Activated naive CD8-positive, alpha-beta T cell treated with anti-CD3 and anti-CD28 coated beads, Interleukin-2, amount 10 ng/mL, durations not matched to agents 7 days and 5 days (primary cell): ENCODE measurements around the gene SLC16A10. TPM values are rescaled to one million over a fixed set of nuclear protein-coding genes. Genes with fewer than 3 reads are reported as not detected.

Experiments
- ATAC-seq: fragments of 150-1000 bp; cut with Tn5 transposase; one replicate; pipeline ENCODE4 v1.10.0; 2021; ENCODE audit warnings: low read depth, moderate library complexity
- POLR2A ChIA-PET: fragments of 350-600 bp; sonication (Branson Sonifier 250); formaldehyde crosslinking; loops from one replicate; lab custom pipeline; 2021; ENCODE audit warnings: antibody characterized with exemption; lab: Charles Lee
- DNase-seq: peaks from one replicate; pipeline ENCODE4 v3.0.0; 2021
- H3K27ac Mint-ChIP-seq: one replicate; pipeline ENCODE4 v1.8.0; 2022; ENCODE audit warnings: mild to moderate bottlenecking, mixed read lengths
- H3K27me3 Mint-ChIP-seq: one replicate; pipeline ENCODE4 v1.8.0; 2022; ENCODE audit warnings: mild to moderate bottlenecking, moderate library complexity, mixed read lengths
- H3K36me3 Mint-ChIP-seq: one replicate; pipeline ENCODE4 v1.8.0; 2021; ENCODE audit warnings: mild to moderate bottlenecking, mixed read lengths
- H3K4me1 Mint-ChIP-seq: one replicate; pipeline ENCODE4 v1.8.0; 2021; ENCODE audit warnings: mixed read lengths
- H3K4me3 Mint-ChIP-seq: one replicate; pipeline ENCODE4 v1.8.0; 2022; ENCODE audit warnings: mild to moderate bottlenecking, moderate library complexity, mixed read lengths
- H3K9me3 Mint-ChIP-seq: one replicate; pipeline ENCODE4 v1.8.0; 2021; ENCODE audit warnings: mixed read lengths
- total RNA-seq, 2 experiments: library from RNA; stranded (reverse); gene quantifications; one replicate each; pipeline ENCODE4 v1.2.3, GENCODE V29; 2021

The SLC16A10 gene
- total RNA-seq, 2 experiments from 2014 or later = 6.8 to 7.1 TPM

DNA sequence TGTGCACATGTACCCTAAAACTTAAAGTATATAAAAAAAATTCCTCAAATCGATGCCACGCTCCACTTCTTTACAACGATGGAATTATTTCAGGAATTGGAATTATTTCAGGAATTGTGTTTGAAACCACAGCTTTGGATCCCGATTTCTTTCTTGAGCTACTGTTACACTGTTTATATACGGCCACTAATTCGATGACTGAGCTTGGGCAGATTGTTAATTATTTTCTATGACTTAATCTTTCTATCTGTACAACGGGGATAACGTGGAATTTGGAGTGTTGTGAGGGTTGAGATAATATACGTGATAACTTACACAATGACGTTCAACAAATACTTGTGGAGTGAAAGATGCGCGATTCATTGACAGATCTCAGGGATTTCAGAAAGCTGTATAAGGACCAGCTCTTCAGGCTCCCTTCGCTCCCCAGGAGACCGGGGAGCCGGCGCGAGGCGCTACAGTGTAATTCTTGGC, 171.3 kb downstream of the SLC16A10 start:
- Mint-ChIP-seq H3K27me3 (peaks cover 22% of the 10 kb centered on the region), H3K27ac (peak overlapping the region; percentile 88), H3K9me3 (no peaks in the 10 kb centered on the region), H3K4me1 (peaks cover 25% of the 10 kb centered on the region), H3K36me3 (peaks cover under 1% of the 10 kb centered on the region), H3K4me3 (peak overlapping the region; percentile 62)
- no peak for DNase-seq
- no peak for ATAC-seq
- POLR2A ChIA-PET = interaction anchor here (0.7 to 2.4 kb wide), 19 partner anchors 11 to 829 kb away, joined by 3 to 50 read pairs (median 5); partner anchors contain the start of genes AMD1, FAM229B, FYN and REV3L

DNA sequence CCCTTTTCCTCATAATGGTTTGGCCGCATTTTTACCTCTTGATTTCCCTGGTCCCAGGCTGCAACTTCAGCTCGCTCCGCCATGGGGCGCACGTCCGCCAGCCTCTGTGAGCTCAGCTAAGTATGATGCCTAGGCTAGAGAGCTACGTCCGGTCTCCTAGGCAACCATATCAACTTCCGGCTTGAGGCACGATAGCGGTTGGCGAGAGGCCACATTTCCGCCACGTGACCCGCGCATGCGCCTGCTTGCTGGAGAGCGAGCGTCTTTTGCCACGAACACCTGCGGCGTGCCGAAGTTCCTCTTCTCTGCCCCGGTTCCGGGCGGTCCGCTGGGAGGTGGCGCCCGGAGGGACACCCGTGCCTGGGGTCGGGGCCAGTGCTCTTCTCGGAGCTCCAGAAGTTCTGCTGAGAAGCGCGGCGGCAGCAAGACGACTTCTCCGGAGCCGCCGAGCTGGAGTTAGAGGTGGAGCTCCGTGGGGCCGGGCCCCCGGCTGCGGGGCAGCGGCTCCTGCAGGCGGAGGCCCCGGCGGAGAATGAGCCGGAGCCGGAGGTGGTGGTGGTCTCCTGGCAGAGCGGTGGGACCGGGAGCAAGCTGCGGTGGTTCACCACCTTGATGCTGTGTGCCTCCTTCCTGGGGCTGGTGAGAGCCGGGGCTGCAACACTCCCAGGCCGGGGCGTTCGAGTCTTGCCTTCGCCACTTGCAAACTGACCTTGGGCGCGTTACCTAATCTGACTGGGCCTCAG, 172.0 kb downstream of the SLC16A10 start:
- DNase-seq (peak; percentile 98), ATAC-seq (peak; percentile 95)
- Mint-ChIP-seq H3K27ac (peak overlapping the region; percentile 88), H3K4me3 (peak overlapping the region; percentile 62), H3K4me1 (peaks cover 28% of the 10 kb centered on the region), H3K9me3 (no peaks in the 10 kb centered on the region), H3K36me3 (peaks cover 6% of the 10 kb centered on the region), H3K27me3 (peaks cover 17% of the 10 kb centered on the region)
- POLR2A ChIA-PET = interaction anchor here (0.6 to 2.4 kb wide), 22 partner anchors 11 to 1822 kb away, joined by 3 to 50 read pairs (median 5); partner anchors contain the start of genes AMD1, FAM229B, FYN and REV3L

DNA sequence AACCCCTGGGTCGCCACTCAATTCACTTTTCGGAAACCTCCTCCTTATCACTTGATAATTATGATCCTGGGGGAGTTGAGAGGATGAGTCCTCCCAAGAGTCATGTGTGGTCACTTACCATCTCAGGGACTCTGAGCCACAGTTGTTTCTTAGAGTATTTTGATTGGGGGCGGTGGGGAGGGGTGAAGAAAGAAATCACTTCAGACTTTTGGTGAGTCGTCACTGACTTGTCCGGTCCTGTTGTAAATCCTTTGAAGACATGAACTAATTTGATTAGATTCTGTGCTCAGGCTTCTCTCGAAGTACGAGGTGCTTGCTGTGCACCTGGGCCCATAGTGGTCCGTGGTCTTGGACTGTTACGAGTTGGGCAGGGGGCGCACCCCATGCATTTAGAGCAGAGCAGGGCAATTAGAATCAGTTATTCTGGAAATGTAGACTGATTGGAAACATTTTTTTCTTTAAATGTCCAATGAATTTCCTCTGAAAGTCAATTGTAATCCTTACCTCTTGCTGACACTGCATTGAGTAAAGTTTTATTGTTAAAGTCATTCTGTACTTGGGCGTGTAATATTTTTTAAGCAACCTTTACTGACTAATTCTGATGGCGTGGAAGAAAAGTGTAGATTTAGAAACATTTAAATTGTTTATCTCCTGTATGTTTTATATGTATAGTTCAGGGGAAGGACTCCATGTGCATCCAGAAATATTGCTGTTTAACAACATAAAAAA, 173.4 kb downstream of the SLC16A10 start:
- Mint-ChIP-seq H3K36me3 (peaks cover 10% of the 10 kb centered on the region), H3K4me3 (peak overlapping the region; percentile 62), H3K9me3 (no peaks in the 10 kb centered on the region), H3K27ac (no peak overlapping the region), H3K27me3 (peaks cover 10% of the 10 kb centered on the region), H3K4me1 (peaks cover 28% of the 10 kb centered on the region)
- DNase-seq (no peak), ATAC-seq (no peak)
- POLR2A ChIA-PET = interaction anchor here (2.4 kb wide), 1 partner anchor 386 kb away, joined by 10 read pairs; the partner anchor contains the start of gene AMD1

DNA sequence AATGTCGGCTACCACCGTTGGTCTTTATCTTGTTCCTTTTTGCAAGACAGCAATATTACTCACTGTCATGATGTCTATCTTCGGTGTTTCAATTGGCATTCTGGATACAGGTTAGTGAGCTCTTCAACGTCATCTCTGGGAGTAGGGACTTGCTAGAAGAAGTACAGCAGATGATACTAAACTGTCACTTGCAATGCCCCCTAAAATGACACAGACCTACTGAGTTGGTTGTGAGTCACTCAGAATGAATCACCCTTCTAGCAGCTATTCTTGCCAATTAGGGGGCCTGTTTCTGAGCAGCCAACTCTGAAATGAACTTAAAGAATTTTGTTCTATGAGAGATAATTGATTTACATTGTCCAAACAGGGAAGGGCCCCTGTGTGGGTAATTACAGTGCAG, 176.5 kb downstream of the SLC16A10 start:
- Mint-ChIP-seq H3K4me3 (no peak overlapping the region), H3K36me3 (peaks cover 32% of the 10 kb centered on the region), H3K9me3 (no peaks in the 10 kb centered on the region), H3K27me3 (no peaks in the 10 kb centered on the region), H3K4me1 (peaks cover 24% of the 10 kb centered on the region), H3K27ac (no peak overlapping the region)
- POLR2A ChIA-PET = no interaction called here
- ATAC-seq = no peak
- DNase-seq = no peak

DNA sequence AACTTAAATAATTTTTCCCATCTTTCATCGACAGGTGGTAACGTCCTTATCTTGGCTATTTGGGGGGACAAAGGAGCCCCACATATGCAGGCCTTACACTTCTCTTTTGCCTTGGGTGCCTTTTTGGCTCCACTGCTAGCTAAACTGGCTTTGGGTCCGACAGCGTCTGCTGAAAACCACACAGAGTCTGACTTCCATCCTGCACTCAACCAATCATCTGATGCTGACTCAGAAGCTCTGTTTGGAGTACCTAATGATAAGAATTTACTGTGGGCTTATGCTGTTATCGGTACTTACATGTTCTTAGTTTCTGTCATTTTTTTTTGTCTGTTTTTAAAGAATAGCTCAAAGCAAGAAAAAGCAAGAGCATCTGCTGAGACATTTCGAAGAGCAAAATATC, 178.5 kb downstream of the SLC16A10 start:
- Mint-ChIP-seq H3K27ac (no peak overlapping the region), H3K4me3 (no peak overlapping the region), H3K4me1 (peaks cover 12% of the 10 kb centered on the region), H3K36me3 (peaks cover 46% of the 10 kb centered on the region), H3K9me3 (no peaks in the 10 kb centered on the region), H3K27me3 (no peaks in the 10 kb centered on the region)
- POLR2A ChIA-PET = no interaction called here
- DNase-seq = no peak
- ATAC-seq = no peak

- H3K36me3 Mint-ChIP-seq = peaks cover 46% of the 10 kb centered on the region
- POLR2A ChIA-PET = no interaction called here
- no peak overlapping the region for H3K27ac Mint-ChIP-seq
- no peak for DNase-seq
- ATAC-seq = no peak
- H3K27me3 Mint-ChIP-seq = no peaks in the 10 kb centered on the region
- H3K4me1 Mint-ChIP-seq = peaks cover 9% of the 10 kb centered on the region
- H3K4me3 Mint-ChIP-seq = no peak overlapping the region
- H3K9me3 Mint-ChIP-seq = no peaks in the 10 kb centered on the region
Observed at GRCh38 chr6:111266276-111266675, 179.0 kb downstream of the SLC16A10 start.

DNA sequence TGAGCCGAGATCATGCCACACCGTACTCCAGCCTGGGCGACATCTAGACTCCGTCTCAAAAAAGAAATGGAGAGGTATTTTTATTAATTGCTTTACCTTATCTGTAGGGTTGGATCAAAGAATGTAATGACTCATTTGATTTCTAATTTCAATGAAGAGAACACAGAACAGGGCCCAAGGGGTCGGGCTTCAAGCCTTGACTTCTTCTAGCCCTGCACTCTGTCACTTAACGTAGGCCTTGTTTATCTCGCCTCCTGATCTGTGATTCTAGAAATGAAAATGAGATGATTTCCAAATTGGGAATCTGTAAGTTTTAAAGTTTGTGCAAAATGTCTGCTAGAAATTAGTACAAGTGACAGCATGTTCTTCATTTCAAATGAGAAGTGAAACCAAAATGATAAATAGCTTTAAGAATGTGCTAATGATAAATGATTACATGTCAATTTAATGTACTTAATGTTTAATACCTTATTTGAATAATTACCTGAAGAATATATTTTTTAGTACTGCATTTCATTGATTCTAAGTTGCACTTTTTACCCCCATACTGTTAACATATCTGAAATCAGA, 180.5 kb downstream of the SLC16A10 start:
- no peak overlapping the region for H3K27ac Mint-ChIP-seq
- H3K27me3 Mint-ChIP-seq = no peaks in the 10 kb centered on the region
- no peaks in the 10 kb centered on the region for H3K9me3 Mint-ChIP-seq
- DNase-seq = no peak
- H3K4me1 Mint-ChIP-seq = peaks cover 6% of the 10 kb centered on the region
- H3K36me3 Mint-ChIP-seq = peaks cover 50% of the 10 kb centered on the region
- POLR2A ChIA-PET = no interaction called here
- no peak overlapping the region for H3K4me3 Mint-ChIP-seq
- no peak for ATAC-seq

DNA sequence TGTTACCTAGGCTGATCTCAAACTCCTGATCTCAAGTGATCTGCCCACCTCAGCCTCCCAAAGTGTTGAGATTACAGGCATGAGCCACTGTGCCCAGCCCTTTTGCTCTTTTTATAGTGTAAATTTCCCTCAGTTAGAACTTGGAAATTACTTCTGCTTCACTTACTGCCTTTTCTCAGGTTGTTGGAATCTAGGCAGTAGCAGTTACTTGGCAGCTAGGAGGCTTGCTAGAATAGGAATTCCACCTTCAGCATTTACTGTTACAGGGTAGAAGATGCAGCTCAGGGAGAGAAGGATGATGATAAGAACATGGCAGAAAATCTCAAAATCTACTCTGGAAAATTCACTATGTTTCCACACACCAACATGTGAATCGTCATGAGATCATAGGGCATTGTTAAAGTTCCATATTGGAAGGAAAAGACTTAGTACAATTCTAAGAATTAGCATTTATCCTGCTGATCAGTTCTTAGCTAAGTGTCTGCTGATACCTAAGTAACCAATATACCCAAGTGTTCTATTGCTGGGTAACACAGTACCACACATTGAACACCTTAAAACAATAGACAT, 182.2 kb downstream of the SLC16A10 start:
- H3K4me3 Mint-ChIP-seq = no peak overlapping the region
- POLR2A ChIA-PET = interaction anchor here (1.2 kb wide), 1 partner anchor 10 kb away, joined by 7 read pairs; a partner anchor contains a TSS
- no peaks in the 10 kb centered on the region for H3K27me3 Mint-ChIP-seq
- H3K36me3 Mint-ChIP-seq = peaks cover 57% of the 10 kb centered on the region
- DNase-seq (no peak), ATAC-seq (no peak)
- H3K9me3 Mint-ChIP-seq = peaks cover 8% of the 10 kb centered on the region
- peaks cover 3% of the 10 kb centered on the region for H3K4me1 Mint-ChIP-seq
- H3K27ac Mint-ChIP-seq = no peak overlapping the region

DNA sequence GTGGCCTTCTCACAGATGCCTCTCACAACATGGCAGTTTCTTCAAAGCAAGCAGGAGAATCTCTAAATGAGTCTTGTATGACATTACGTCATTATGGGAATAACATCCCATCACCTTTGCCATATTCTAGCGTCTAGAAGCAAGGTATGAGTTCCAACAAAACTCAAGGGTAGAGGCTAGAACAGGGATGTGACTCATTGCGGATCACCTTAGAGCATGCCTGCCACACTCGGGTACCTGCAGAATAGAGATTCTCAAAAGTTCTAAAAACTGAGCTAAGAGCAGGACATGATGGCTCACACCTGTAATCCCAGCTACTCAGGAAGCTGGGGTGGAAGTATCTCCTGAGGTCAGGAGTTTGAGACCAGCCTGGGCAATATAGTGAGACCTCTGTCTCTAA, 182.8 kb downstream of the SLC16A10 start:
- peaks cover 3% of the 10 kb centered on the region for H3K4me1 Mint-ChIP-seq
- H3K27ac Mint-ChIP-seq = no peak overlapping the region
- ATAC-seq = no peak
- POLR2A ChIA-PET = interaction anchor here (0.6 to 1.2 kb wide), 2 partner anchors 11 to 208 kb away, joined by 3 to 7 read pairs; a partner anchor contains a TSS
- DNase-seq = no peak
- H3K4me3 Mint-ChIP-seq = no peak overlapping the region
- H3K9me3 Mint-ChIP-seq = peaks cover 9% of the 10 kb centered on the region
- no peaks in the 10 kb centered on the region for H3K27me3 Mint-ChIP-seq
- peaks cover 64% of the 10 kb centered on the region for H3K36me3 Mint-ChIP-seq

- POLR2A ChIA-PET = interaction anchor here (0.6 kb wide), 2 partner anchors 48 to 86 kb away, joined by 3 to 4 read pairs; no protein-coding TSS in a partner anchor
- ATAC-seq (no peak), DNase-seq (no peak)
- H3K27me3 Mint-ChIP-seq = no peaks in the 10 kb centered on the region
- peaks cover 22% of the 10 kb centered on the region for H3K9me3 Mint-ChIP-seq
- H3K4me3 Mint-ChIP-seq = no peak overlapping the region
- H3K27ac Mint-ChIP-seq = no peak overlapping the region
- H3K36me3 Mint-ChIP-seq = peaks cover 71% of the 10 kb centered on the region
- H3K4me1 Mint-ChIP-seq = peaks cover 2% of the 10 kb centered on the region
Observed at GRCh38 chr6:111274593-111275217, 187.4 kb downstream of the SLC16A10 start.

DNA sequence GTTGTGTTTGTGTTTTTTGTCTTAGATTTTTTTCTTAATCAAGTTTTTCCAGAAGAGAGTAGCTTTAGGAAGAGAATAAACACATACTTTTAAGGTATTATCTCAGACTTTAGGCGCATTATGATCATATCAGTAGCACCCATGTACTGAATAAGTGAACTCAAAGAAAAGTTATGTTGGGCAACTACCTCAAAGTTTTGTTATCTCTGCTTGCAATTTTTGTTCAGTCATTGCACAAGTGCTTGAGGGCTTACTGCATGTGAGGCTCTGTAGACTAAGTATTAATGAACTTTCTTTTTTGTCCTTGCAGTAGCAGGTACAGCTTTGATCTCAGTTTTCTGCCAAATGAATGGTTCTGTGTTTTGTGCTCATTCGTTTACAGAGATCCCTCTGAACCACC, 189.0 kb downstream of the SLC16A10 start:
- DNase-seq (no peak), ATAC-seq (no peak)
- Mint-ChIP-seq H3K36me3 (peaks cover 75% of the 10 kb centered on the region), H3K27ac (no peak overlapping the region), H3K9me3 (peaks cover 22% of the 10 kb centered on the region), H3K4me1 (peaks cover 2% of the 10 kb centered on the region), H3K27me3 (no peaks in the 10 kb centered on the region), H3K4me3 (no peak overlapping the region)
- POLR2A ChIA-PET = no interaction called here

GRCh38 chr6:111276736-111277135, 189.4 kb downstream of the SLC16A10 start:
- Mint-ChIP-seq H3K4me1 (peaks cover 2% of the 10 kb centered on the region), H3K27ac (no peak overlapping the region), H3K36me3 (peaks cover 76% of the 10 kb centered on the region), H3K9me3 (peaks cover 22% of the 10 kb centered on the region), H3K4me3 (no peak overlapping the region), H3K27me3 (no peaks in the 10 kb centered on the region)
- POLR2A ChIA-PET = no interaction called here
- ATAC-seq (no peak), DNase-seq (no peak)
